Thoracic aorta (tissue), 2 donors: Measurements from ENCODE around the gene FAM83F. TPM values are rescaled to one million over a fixed set of nuclear protein-coding genes. Genes with fewer than 3 reads are reported as not detected.

Source experiments
- ATAC-seq: fragments of 150-250 bp; one replicate; pipeline ENCODE4 v1.8.0; 2017; ENCODE audit warnings: low read depth; ENCODE audit not compliant: insufficient number of reproducible peaks, low FRiP score
- DNase-seq: peaks from one replicate; pipeline ENCODE4 v3.0.0-alpha.2; 2020; ENCODE audit warnings: low spot score
- H3K27ac ChIP-seq, 2 donors: fragments of 200-600 bp; sonication (generic); 1 replicate in 1 of 2; 2 replicates in 1 of 2; pipeline ENCODE4 v1.5.1; 2016; ENCODE audit warnings: mild to moderate bottlenecking in 2 of 2, moderate library complexity in 2 of 2
- H3K27me3 ChIP-seq: fragments of 200-600 bp; sonication (generic); replicated peaks from 2 replicates; pipeline ENCODE4 v1.6.0; 2016; ENCODE audit warnings: mild to moderate bottlenecking; ENCODE audit not compliant: insufficient read depth
- H3K36me3 ChIP-seq: fragments of 200-600 bp; sonication (generic); one replicate; pipeline ENCODE4 v1.5.1; 2016
- H3K4me1 ChIP-seq, 2 donors: fragments of 200-600 bp; sonication (generic); 1 replicate in 1 of 2; 2 replicates in 1 of 2; pipeline versions ENCODE4 v1.5.1 to v1.6.0; 2016; ENCODE audit warnings: low read depth in 2 of 2, mild to moderate bottlenecking in 1 of 2; ENCODE audit not compliant: control insufficient read depth in 1 of 2
- H3K4me3 ChIP-seq: fragments of 200-600 bp; sonication (generic); 2 replicates; pipeline ENCODE4 v1.5.1; 2016; ENCODE audit warnings: mild to moderate bottlenecking
- H3K9me3 ChIP-seq: fragments of 200-600 bp; sonication (generic); 2 replicates; pipeline ENCODE4 v1.5.1; 2016
- CTCF ChIP-seq: fragments of 200-600 bp; sonication (generic); IDR thresholded peaks from one replicate; pipeline ENCODE4 v1.5.1; 2019; ENCODE audit warnings: antibody characterized with exemption
- total RNA-seq, 2 donors: library from RNA; depleted of rRNA; stranded (reverse); fragments of >200 nt; gene quantifications; one replicate each; pipeline versions ENCODE4 v1.1.0 to v1.2.3, GENCODE V29; 2016

FAM83F gene
- total RNA-seq, 2 donors from 2014 or later, result under 0.01 to 0.28 TPM

- TF ChIP-seq CTCF, result no peak
- Histone ChIP-seq H3K4me3 (no peak overlapping the region), H3K27ac (no peak overlapping the region), H3K27me3 (no peaks in the 10 kb centered on the region), H3K36me3 (no peaks in the 10 kb centered on the region), H3K4me1 (no peaks in the 10 kb centered on the region), H3K9me3 (no peaks in the 10 kb centered on the region)
- no peak for ATAC-seq
- DNase-seq, result no peak
These were observed 15.4 kb downstream of the FAM83F start for GRCh38 chr22:40009951-40010671.

GRCh38 chr22:40010746-40011145, 16.0 kb downstream of the FAM83F start:
- no peak overlapping the region for H3K27ac ChIP-seq
- H3K4me3 ChIP-seq, result no peak overlapping the region
- DNase-seq, result no peak
- ATAC-seq, result no peak
- H3K27me3 ChIP-seq, result no peaks in the 10 kb centered on the region
- TF ChIP-seq CTCF, result no peak
- no peaks in the 10 kb centered on the region for H3K36me3 ChIP-seq
- H3K4me1 ChIP-seq, result no peaks in the 10 kb centered on the region
- H3K9me3 ChIP-seq, result no peaks in the 10 kb centered on the region

- DNase-seq (no peak), ATAC-seq (no peak)
- Histone ChIP-seq H3K4me3 (no peak overlapping the region), H3K9me3 (no peaks in the 10 kb centered on the region), H3K36me3 (no peaks in the 10 kb centered on the region), H3K27ac (no peak overlapping the region), H3K4me1 (no peaks in the 10 kb centered on the region), H3K27me3 (no peaks in the 10 kb centered on the region)
- TF ChIP-seq CTCF, result no peak
These were observed 20.0 kb downstream of the FAM83F start for GRCh38 chr22:40014667-40015248.

- TF ChIP-seq CTCF, result no peak
- DNase-seq (no peak), ATAC-seq (no peak)
- Histone ChIP-seq H3K27ac (no peak overlapping the region), H3K27me3 (no peaks in the 10 kb centered on the region), H3K9me3 (no peaks in the 10 kb centered on the region), H3K4me1 (no peaks in the 10 kb centered on the region), H3K36me3 (no peaks in the 10 kb centered on the region), H3K4me3 (no peak overlapping the region)
These were observed 20.7 kb downstream of the FAM83F start for GRCh38 chr22:40015358-40015976.

GRCh38 chr22:40018051-40018450, 23.3 kb downstream of the FAM83F start:
- H3K9me3 ChIP-seq, result no peaks in the 10 kb centered on the region
- peaks cover 0 to 4% of the 10 kb centered on the region in 2 donors for H3K4me1 ChIP-seq
- ATAC-seq (no peak), DNase-seq (no peak)
- no peaks in the 10 kb centered on the region for H3K27me3 ChIP-seq
- no peak for TF ChIP-seq CTCF
- H3K4me3 ChIP-seq, result no peak overlapping the region
- no peak overlapping the region for H3K27ac ChIP-seq
- no peaks in the 10 kb centered on the region for H3K36me3 ChIP-seq
